Right renal cortex interstitium (tissue), 3 donors: ENCODE measurements around the gene EEF2KMT. TPM values are rescaled to one million over a fixed set of nuclear protein-coding genes. Genes with fewer than 3 reads are reported as not detected.
"Not testable (repeated sequence)": the region's sequence is repeated elsewhere in the genome, so short reads cannot be mapped to it uniquely, and the experiment has no call there.

ENCODE experiments used
- DNase-seq, 3 donors: peaks; one replicate each; pipeline ENCODE4 v3.0.0-alpha.2; 2013; ENCODE audit warnings: low read depth in 3 of 3, low spot score in 2 of 3
- polyA plus RNA-seq, 3 donors: library from polyadenylated mRNA; unstranded; fragments of 120-200 nt; gene quantifications; one replicate each; pipeline ENCODE4 v1.2.1, GENCODE V29; 2013; ENCODE audit not compliant: insufficient read length in 3 of 3

Gene EEF2KMT, protein sequence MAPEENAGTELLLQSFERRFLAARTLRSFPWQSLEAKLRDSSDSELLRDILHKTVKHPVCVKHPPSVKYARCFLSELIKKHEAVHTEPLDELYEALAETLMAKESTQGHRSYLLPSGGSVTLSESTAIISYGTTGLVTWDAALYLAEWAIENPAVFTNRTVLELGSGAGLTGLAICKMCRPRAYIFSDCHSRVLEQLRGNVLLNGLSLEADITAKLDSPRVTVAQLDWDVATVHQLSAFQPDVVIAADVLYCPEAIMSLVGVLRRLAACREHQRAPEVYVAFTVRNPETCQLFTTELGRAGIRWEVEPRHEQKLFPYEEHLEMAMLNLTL
- polyA plus RNA-seq: 10 to 100 TPM; 10.8 to 13.1 (median 12.6) TPM

- peak; percentile 92 to 97 (median 96) for DNase-seq
Observed at GRCh38 chr16:5097470-5098220, at the start of gene EEF2KMT. Gene EEF2KMT, minus strand, starts transcription at chr16:5097795. Its CDS starts 56 bp downstream, at chr16:5097739.

DNA sequence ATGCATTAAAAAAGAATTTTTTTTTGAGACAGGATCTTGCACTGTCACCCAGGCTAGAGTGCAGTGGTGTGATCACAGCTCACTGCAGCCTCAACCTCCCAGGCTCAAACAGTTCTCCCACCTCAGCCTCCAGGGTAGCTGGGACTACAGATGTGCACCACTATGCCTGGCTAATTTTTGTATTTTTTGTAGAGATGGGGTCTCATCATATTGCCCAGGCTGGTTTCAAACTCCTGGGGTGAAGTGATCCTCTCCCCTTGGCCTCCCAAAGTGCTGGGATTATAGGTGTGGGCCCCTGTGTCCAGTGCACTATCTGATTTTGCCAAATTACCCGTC is 47.0 kb upstream of the EEF2KMT start:
- not testable (repeated sequence) for DNase-seq

DNA sequence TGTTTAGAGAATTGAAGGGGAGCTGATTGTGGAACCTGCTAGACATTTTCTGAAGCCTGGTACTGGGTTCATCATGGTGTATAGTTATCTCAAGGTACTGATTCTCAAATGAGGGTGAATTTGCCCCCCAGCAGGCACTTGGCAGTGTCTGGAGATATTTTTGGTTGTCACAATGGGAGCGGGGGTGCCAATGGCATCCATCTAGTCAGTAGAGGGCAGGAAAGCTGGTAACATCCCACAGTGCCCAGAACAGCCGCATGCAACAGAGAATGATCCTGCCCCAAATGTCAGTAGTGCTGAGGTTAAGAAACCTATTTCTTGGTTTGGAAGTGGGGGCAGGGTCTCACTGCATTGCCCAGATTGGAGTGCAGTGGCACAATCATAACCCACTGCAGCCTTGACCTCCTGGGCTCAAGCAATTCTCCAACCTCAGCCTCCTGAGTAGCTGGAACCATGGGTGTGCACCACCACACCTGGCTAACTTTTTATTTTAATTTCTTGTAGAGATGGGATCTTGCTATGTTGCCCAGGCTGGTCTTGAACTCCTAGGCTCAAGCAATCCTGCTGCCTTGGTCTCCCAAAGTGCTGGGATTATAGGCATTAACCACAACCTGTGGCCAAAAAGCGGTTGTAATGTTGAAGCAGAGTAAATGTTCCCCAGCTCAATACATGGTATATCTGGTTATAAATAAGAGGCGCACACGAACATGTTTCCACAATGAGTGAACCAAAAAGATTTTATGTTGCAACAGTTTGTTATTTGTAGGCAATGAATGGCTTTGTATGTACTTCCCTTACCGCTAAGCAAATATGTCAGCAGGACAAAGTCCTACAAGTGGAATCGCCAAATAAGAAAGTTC is 46.4 kb upstream of the EEF2KMT start:
- no peak for DNase-seq

- DNase-seq: not testable (repeated sequence)
Observed at GRCh38 chr16:5140151-5140550, 42.6 kb upstream of the EEF2KMT start.

GRCh38 chr16:5134739-5135452 is 37.3 kb upstream of the EEF2KMT start:
- not testable (repeated sequence) for DNase-seq

GRCh38 chr16:5132915-5133600 is 35.5 kb upstream of the EEF2KMT start:
- not testable (repeated sequence) for DNase-seq

DNA sequence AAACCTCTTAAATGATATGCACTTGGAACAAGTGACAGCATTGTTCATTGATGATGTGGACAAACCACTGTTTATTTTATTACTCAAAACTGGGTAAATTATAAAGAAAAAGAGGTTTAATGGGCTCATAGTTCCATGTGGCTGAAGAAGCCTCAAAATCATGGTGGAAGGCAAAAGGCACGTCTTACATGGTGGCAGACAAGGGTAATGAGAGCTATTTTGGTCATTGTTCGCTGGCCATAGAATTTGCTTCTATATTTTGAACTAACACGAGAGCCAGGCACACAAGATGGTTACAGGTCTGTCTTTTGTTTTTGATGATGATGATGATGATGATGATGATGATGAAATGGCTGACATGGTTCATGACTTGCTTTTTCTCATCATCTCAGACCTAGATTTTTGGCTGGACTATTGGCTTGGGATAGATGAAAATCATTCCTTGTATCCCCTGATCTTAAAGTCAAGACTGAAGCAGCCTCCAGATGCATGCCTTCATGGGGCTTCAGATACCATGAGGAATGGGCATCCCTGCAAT is 33.9 kb upstream of the EEF2KMT start:
- not testable (repeated sequence) for DNase-seq

DNA sequence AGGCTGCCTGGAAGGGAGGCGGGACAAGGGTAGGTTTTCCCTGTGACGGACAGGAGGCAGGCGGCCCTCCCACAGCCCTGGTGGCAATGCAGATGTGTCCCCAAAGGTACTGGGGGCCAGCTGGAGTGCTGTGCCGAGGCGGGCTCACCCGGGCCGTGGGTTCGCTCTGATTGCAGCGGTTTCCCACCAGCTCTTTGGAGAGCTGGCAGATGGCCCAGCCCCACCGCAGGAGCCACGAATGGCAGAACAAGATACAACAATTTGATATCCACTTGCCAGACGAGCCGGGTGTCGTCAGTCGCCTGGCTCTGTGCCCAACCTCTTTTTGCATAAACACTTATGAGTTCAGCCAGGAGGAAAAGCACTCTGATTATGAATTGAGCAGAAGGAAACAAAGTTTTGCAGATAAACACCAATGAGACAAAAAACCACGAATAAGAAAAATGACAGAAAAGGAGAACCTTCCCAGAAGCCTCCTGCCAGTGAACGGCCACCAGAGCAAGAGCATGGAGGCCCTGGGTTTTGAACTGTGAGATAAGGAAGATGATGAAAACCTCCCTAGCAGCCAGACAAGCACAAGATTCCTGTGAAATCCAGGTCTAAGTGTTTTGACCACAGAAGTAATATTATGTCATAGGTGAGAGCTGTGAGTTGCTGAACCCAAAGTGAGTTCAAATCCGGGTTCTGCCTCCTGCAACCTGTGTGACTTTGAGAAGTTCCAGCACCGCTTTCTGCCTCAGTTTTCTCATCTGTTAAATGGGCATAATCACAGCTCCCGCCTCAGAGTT is 19.9 kb upstream of the EEF2KMT start:
- DNase-seq: not testable (repeated sequence)

DNA sequence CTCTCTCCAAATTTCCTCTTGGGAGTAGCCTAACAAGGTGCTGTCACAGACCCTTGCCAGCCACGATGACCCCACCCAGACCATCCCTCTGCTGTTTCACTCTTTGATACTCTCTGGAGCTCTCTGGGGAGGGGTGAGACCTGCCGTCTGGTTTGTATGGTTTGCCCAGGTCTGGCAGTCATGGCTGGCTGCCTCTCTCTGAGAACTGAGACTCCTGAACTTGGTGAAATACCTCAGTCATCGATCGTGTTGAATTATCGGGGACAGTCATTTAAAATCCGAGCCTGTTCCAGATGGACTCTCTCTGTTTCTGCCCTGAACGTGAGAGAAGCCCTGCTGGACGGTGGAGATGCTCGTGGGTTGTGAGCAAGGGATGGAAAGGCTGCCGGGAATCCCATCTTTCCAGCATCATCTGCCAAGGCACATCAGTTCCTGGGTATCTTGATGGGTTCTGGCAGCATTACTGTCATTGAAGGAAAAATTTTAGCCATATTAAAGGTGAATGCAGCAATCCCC is 19.2 kb upstream of the EEF2KMT start:
- DNase-seq: not testable (repeated sequence)

GRCh38 chr16:5110933-5111332 is 13.3 kb upstream of the EEF2KMT start:
- DNase-seq: not testable (repeated sequence)

GRCh38 chr16:5108505-5109158 is 11.0 kb upstream of the EEF2KMT start:
- DNase-seq: no peak

DNA sequence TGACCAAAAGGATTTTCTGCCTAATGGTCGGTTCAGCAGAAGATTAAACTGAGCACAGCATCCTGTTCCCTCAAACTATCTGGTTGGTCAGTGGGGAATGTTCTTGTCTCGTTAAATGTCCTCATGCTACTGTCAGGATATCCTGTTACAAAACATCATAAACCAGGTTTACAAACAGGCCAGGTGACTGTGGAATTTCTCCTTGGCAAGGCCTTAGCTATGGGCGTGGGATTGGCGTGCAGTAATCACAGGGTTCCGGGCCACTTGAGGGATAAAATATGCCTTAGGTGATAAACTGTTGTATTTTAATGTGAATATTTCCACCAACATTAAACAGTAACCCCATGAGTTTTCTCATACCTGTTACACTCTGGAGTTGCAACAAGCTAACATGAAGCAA is 7.4 kb upstream of the EEF2KMT start:
- not testable (repeated sequence) for DNase-seq

- not testable (repeated sequence) for DNase-seq
Observed at GRCh38 chr16:5103296-5104032, 5.9 kb upstream of the EEF2KMT start.

DNA sequence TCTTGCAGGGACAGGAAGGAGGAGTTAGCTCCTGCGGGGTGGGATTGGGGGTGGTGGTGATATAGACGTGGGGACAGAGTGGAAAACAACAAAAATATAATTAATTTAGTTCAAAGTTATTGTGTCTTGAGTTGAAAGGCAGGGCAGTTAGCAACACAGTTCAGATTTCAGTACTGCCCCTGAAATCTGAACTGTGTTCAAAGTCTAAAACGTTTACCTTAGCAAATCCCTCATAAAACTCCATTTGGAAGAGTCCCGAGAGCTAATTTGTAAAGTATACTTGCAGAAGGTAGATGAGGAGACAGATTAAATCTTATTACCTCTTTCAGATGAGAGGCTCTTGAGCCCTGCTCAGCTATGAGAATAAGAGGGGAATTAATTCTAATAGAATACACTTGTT is 1.6 kb upstream of the EEF2KMT start:
- not testable (repeated sequence) for DNase-seq

DNA sequence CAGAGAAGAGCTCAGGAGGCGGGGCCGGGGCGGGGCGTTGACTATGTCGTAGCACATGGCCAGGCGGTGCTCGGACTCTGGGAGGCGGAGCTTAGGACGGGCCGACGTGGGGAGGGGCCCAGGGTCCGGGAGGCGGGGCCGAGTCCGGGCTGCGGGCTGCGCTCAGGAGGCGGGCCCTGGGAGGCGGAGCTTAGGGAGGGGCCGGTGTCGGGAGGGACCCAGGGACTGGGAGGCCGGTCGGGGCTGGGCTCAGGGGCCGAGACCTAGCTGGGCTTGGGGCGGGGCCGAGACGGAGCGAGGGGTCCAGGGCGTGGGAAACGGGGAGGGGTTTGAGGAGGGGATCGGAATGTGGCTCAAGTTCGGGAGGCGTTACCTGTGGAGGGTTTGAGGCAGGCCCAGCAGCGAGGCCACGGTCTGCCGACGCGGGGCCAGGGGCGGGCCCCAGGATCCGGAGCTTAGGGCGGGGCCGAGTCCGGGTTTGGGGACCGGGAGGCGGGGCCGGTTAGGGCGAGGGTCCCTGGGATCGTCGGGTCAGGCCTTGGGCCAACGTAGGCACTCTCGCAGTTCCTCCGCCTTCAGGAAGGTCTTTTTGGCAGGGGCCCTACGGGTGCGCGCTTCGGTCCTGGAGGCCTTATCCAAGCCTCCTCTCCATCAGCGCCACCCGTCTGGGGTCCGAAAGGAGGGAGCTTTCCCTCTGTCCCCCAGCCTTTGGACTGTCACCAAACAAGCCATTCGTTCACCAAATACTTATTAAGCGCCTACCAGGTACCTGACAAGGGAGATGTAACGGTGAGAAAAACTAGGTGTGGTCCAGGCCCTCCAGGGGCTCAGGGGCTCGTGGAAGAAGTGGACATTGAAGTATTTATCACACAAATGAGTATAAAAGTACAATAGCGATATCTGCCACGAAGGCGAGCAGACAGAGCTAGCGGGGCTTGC is 895 bp upstream of the EEF2KMT start:
- DNase-seq: peak in 2 of 3 donors; percentile 34 to 59

- DNase-seq: not testable (repeated sequence)
Observed at GRCh38 chr16:5097061-5097469, 530 bp downstream of the EEF2KMT start.
